Occipital lobe (tissue), 2 donors: Measurements from ENCODE around the gene EMC8. TPM values are rescaled to one million over a fixed set of nuclear protein-coding genes. Genes with fewer than 3 reads are reported as not detected.
"Not testable (repeated sequence)": the region's sequence is repeated elsewhere in the genome, so short reads cannot be mapped to it uniquely, and the experiment has no call there.

Experiments used
- DNase-seq: peaks from one replicate; lab custom pipeline; 2025; lab: John Stamatoyannopoulos, UW
- total RNA-seq: library from RNA; depleted of rRNA; stranded (reverse); fragments of >200 nt; gene quantifications from one replicate; pipeline ENCODE4 v1.2.3, GENCODE V29; 2014

The EMC8 gene
- total RNA-seq, 1 donor from 2014 or later, result 15.0 TPM

GRCh38 chr16:85812811-85813700, 13.7 kb upstream of the EMC8 start:
- no peak for DNase-seq

GRCh38 chr16:85812031-85812807, 12.9 kb upstream of the EMC8 start:
- DNase-seq, result no peak

DNA sequence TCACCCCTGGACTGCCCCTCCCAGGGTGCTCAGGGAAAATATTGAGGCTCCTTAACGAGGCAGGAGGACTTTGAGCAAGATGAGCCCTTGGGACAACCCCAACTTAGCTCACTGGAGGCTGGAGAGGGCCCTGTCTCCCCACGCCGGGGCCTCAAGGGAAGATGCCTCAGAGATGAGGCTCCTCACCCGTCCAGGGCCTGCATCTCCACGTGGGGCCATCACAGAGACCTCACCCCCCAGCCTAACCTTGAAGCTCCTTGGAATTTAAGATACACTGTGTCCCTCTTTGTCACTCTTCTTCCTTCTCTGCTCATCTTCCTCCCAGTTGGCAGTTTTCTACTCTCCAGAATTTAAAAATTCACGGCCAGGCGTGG, 11.4 kb upstream of the EMC8 start:
- DNase-seq, result no peak

GRCh38 chr16:85810097-85810741, 10.9 kb upstream of the EMC8 start:
- no peak for DNase-seq

- no peak for DNase-seq
Observed at GRCh38 chr16:85809645-85810044, 10.3 kb upstream of the EMC8 start.

DNA sequence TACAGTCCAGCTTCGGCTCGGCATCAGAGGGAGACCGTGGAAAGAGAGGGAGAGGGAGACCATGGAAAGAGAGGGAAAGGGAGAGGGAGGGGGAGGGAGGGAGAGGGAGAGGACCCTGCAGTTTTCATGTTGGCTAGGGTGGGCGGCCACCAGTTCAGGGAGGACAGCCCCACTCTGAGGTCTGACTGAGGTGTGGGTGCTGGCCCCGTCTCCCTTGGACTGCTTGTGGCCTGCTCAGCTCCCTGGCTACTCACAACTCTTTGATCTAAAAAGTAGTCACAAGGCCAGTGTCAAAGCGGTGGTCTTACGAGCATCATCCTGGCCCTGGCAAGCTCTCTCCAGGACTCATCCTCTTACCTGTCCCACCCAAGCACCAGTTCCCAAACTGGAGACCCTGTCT, 9.6 kb upstream of the EMC8 start:
- no peak for DNase-seq

- not testable (repeated sequence) for DNase-seq
Observed at GRCh38 chr16:85808104-85808503, 8.8 kb upstream of the EMC8 start.

- DNase-seq, result not testable (repeated sequence)
Observed at GRCh38 chr16:85807340-85807739, 8.0 kb upstream of the EMC8 start.

DNA sequence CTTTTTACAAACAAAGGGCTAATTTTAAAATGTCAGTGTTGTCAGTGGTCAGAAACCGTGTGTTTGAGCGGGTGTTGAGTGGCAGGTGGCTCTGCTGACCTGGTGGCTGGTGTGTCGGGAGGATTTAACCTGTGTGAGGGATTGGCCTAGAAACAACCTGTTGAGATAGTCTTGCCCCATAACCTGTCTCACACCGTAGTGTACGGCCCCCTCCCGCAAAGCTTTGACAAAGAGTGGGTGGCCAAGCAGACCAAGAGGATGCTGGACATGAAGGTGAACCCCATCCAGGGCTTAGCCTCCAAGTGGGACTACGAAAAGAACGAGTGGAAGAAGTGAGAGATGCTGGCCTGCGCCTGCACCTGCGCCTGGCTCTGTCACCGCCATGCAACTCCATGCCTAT, 7.2 kb upstream of the EMC8 start:
- no peak for DNase-seq

GRCh38 chr16:85805442-85806045, 6.2 kb upstream of the EMC8 start:
- no peak for DNase-seq

- no peak for DNase-seq
Observed at GRCh38 chr16:85803570-85803969, 4.2 kb upstream of the EMC8 start.

- DNase-seq, result no peak
Observed at GRCh38 chr16:85800321-85800669, 951 bp upstream of the EMC8 start.

GRCh38 chr16:85798901-85799496, 345 bp downstream of the EMC8 start:
- no peak for DNase-seq

GRCh38 chr16:85798283-85798776, 1.0 kb downstream of the EMC8 start:
- DNase-seq, result no peak

DNA sequence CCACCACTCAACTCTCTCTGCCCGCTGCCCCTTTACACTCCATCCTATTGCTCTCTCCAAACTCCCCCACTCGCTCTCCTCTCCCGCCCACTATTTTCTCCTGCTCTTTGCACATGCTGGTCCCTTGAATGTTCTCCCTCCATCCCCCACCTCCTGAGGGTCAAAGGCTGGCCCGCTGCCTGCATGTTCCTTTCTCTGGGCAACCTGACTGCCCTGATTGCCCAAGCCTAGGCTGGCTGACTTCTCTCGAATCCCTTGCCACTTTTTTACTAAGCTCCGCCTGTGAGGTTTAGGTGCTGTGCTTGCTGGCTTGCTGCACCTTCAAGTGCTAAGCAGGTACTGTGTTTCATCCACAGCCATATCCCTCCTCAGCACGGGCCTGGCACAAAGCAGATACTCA, 2.7 kb downstream of the EMC8 start:
- no peak for DNase-seq

- DNase-seq, result no peak
Observed at GRCh38 chr16:85796152-85796551, 3.2 kb downstream of the EMC8 start.

DNA sequence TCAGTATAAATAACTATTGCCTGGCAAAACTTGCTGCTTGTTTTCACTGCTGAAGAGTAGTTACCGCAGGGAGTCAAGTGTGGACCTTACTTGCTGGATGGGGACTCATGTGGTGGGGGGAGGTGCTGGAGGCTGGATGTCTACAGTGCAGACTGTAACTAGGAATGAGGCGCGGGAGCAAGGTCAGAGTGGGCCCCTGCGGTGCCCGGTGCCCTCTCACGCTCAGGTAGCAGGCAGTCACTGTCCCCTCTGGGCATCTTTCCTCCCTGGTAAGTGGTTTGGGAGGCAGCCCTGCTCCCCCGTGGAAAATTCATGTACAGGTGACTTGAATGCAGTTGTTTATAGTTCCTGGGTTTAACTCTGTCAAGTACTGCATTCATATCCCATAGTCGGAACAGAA, 4.6 kb downstream of the EMC8 start:
- no peak for DNase-seq

DNA sequence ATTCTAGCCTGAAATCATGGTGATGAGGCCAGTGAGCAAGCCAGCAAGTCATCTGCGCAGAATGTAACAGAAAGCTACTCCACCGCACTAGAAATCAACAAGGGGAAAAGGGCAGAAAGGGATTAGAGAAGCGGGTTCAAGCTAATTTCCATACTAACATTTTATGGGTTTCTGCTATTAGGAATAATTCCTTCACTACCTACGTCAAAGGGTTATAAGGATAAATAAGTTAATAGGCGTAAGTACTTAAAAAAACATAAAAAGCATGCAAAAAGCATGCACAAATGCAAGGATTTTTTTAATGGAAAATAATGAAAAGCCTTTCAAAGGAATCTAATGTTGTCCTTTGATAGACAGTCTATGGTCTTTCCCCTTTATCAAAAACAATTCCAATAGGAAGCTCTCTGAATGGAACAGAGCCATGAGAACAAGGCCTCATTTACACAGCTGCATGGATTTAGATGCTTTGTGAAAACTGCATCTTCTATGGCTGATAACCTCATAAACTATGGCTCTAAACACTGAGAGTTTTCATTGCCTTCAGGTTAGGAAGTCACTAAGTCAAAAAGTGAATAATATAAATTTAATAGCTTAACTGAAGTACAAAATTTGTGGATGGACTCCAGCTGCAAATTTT, 5.6 kb downstream of the EMC8 start:
- DNase-seq, result no peak

DNA sequence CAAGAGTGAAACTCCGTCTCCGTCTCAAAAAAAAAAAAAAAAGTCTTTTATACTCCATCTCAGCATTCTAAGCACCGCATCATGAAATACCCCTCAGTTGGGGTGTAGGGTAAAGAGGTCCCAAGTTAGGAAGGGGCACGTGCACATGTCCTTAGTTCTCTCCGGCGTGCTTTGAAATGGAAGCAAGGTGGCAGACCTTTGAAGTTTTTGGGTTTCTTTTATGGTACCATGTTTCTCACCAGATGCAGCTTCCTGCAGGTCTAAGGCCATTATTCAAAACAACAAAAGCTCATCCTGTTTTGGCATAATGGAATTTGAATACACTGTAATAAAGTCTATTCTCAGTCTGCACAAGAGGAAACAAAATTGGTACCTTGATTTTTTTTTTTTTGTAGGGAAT, 9.6 kb downstream of the EMC8 start:
- DNase-seq, result no peak

DNA sequence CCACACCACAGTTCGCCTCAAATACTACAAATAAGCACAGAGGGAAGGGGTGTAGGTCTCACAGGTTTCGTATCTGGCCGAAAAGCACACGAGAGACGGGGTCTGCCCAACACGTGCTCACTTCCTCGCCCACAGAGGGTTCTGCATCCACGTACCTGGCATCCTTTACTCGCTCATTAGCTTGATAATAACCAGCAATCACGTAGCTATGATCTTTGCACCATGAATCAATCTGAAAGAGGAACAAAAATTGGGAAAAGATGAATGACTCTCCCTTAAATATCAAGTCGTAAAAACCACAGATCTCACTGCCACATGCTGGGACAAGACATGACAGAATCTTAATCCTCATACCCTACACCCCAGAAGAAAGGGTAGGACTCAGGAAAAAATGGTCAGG, 10.5 kb downstream of the EMC8 start:
- no peak for DNase-seq

- no peak for DNase-seq
Observed at GRCh38 chr16:85785927-85786326, 13.4 kb downstream of the EMC8 start.
